Measurements from ENCODE around the gene DKK2.
"Not testable (repeated sequence)": the region's sequence is repeated elsewhere in the genome, so short reads cannot be mapped to it uniquely, and the experiment has no call there.

The DKK2 gene

GRCh38 chr4:107011312-107011711 lies 24.8 kb downstream of the DKK2 start:
- DNase-seq = no peak

- no peak for DNase-seq
These were observed 26.7 kb downstream of the DKK2 start for GRCh38 chr4:107009196-107009968.

- DNase-seq = no peak
These were observed 28.0 kb downstream of the DKK2 start for GRCh38 chr4:107008115-107008514.

GRCh38 chr4:107006218-107006617 lies 29.9 kb downstream of the DKK2 start:
- DNase-seq = no peak

GRCh38 chr4:106996490-106996889 lies 39.6 kb downstream of the DKK2 start:
- DNase-seq = no peak

- no peak for DNase-seq
These were observed 42.3 kb downstream of the DKK2 start for GRCh38 chr4:106993827-106994226.

GRCh38 chr4:106987311-106987710 lies 48.8 kb downstream of the DKK2 start:
- no peak for DNase-seq

- DNase-seq = no peak
These were observed 49.6 kb downstream of the DKK2 start for GRCh38 chr4:106986486-106986885.

GRCh38 chr4:106985830-106986229 lies 50.3 kb downstream of the DKK2 start:
- no peak for DNase-seq

- DNase-seq = no peak
These were observed 53.4 kb downstream of the DKK2 start for GRCh38 chr4:106982711-106983211.

- no peak for DNase-seq
These were observed 54.7 kb downstream of the DKK2 start for GRCh38 chr4:106981431-106981830.

GRCh38 chr4:106979476-106979875 lies 56.6 kb downstream of the DKK2 start:
- no peak for DNase-seq

GRCh38 chr4:106978046-106978774 lies 57.9 kb downstream of the DKK2 start:
- no peak for DNase-seq

- no peak for DNase-seq
These were observed 64.5 kb downstream of the DKK2 start for GRCh38 chr4:106971636-106972035.

- DNase-seq = no peak
These were observed 68.2 kb downstream of the DKK2 start for GRCh38 chr4:106967892-106968291.

GRCh38 chr4:106953036-106953705 lies 82.9 kb downstream of the DKK2 start:
- no peak for DNase-seq

- DNase-seq = no peak
These were observed 84.2 kb downstream of the DKK2 start for GRCh38 chr4:106951891-106952290.

- no peak for DNase-seq
These were observed 94.3 kb downstream of the DKK2 start for GRCh38 chr4:106941841-106942240.

GRCh38 chr4:106930522-106930921 lies 105.6 kb downstream of the DKK2 start:
- no peak for DNase-seq

- DNase-seq = no peak
These were observed 106.9 kb downstream of the DKK2 start for GRCh38 chr4:106929248-106929647.

- DNase-seq = no peak
These were observed 121.9 kb downstream of the DKK2 start for GRCh38 chr4:106914223-106914622.

- no peak for DNase-seq
These were observed 126.5 kb downstream of the DKK2 start for GRCh38 chr4:106909486-106910188.

- DNase-seq = not testable (repeated sequence)
These were observed 128.1 kb downstream of the DKK2 start for GRCh38 chr4:106908049-106908448.
